GM12891 (cell line): ENCODE measurements around the gene ZNF280A.

Experiments used
- POLR2A ChIP-seq: IDR thresholded peaks from 2 replicates; pipeline ENCODE4 v1.6.1; 2011; ENCODE audit warnings: low read depth, low read length, control low read depth
- POLR2AphosphoS5 ChIP-seq: IDR thresholded peaks from 2 replicates; pipeline ENCODE4 v1.6.1; 2011; ENCODE audit warnings: low read depth, low read length, control low read depth
- POU2F2 ChIP-seq: IDR thresholded peaks from 2 replicates; pipeline ENCODE4 v1.6.1; 2011; ENCODE audit warnings: low read depth, mild to moderate bottlenecking, control low read depth, low read length, moderate library complexity
- SPI1 ChIP-seq: IDR thresholded peaks from 2 replicates; pipeline ENCODE4 v1.6.1; 2011; ENCODE audit warnings: low read depth, low read length, control low read depth
- TAF1 ChIP-seq: IDR thresholded peaks from 2 replicates; pipeline ENCODE4 v1.6.1; 2011; ENCODE audit warnings: low read depth, low read length, control low read depth

DNA sequence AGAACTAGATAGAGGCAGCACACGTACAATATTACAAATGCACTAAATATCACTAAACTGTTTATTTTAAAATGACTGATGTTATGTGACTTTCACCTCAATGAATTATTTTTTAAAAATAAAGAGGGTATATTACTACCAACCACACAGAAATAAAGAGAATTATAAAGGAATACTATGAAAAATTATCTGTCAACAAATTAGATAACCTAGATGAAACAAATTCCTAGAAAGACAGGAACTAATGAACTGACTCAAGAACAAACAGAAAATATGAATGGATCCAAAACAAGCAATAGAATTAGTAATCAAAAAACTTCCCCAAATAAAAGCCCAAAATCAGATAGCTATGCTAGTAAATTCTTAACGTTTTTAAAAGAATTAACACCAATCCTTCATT, 21.8 kb downstream of the ZNF280A start:
- TF ChIP-seq POLR2AphosphoS5 (no peak), POLR2A (no peak), POU2F2 (no peak), SPI1 (no peak), TAF1 (no peak)
